ENCODE data around the gene LRR1. TPM values are rescaled to one million over a fixed set of nuclear protein-coding genes. Genes with fewer than 3 reads are reported as not detected.
A peak's percentile ranks its signal among the peaks of the same experiment; 100 is the strongest.

The LRR1 gene
- total RNA-seq, 1 donor from 2014 or later, result 6.0 TPM

- H3K4me1 ChIP-seq, result peaks cover 26% of the 10 kb centered on the region
- no peaks in the 10 kb centered on the region for H3K9me3 ChIP-seq
- peaks cover 9% of the 10 kb centered on the region for H3K36me3 ChIP-seq
- no peak for DNase-seq
- intact Hi-C loops (cut with DNase I), result no loop called here
- TF ChIP-seq CTCF (IDR thresholded peaks at IDR 0.05), result no peak
- H3K27ac ChIP-seq, result no peak overlapping the region
- no peak for ATAC-seq
- no peak overlapping the region for H3K4me3 ChIP-seq
- H3K27me3 ChIP-seq, result no peaks in the 10 kb centered on the region
Observed at GRCh38 chr14:49623941-49624839, 25.4 kb downstream of the LRR1 start.

- Histone ChIP-seq H3K36me3 (peaks cover 5% of the 10 kb centered on the region), H3K4me3 (peak overlapping the region; percentile 80), H3K27ac (peak overlapping the region; percentile 97), H3K27me3 (no peaks in the 10 kb centered on the region), H3K4me1 (peaks cover 37% of the 10 kb centered on the region), H3K9me3 (no peaks in the 10 kb centered on the region)
- ATAC-seq (peak; percentile 97), DNase-seq (peak; percentile 98)
- TF ChIP-seq CTCF (IDR thresholded peaks at IDR 0.05), result peak; percentile 80
- intact Hi-C loops (cut with DNase I), result no loop called here
Observed at GRCh38 chr14:49633640-49634546, 35.2 kb downstream of the LRR1 start.

GRCh38 chr14:49634547-49635334, 36.0 kb downstream of the LRR1 start, which contains the start of gene DNAAF2:
TSS of gene DNAAF2 (minus strand) at chr14:49635244. CDS start at chr14:49635149, 95 bp downstream.
- Histone ChIP-seq H3K27me3 (no peaks in the 10 kb centered on the region), H3K9me3 (no peaks in the 10 kb centered on the region), H3K4me3 (peak within 1 kb of the TSS; percentile 80), H3K27ac (peak within 1 kb of the TSS; percentile 97), H3K4me1 (peaks cover 37% of the 10 kb centered on the region), H3K36me3 (peaks cover 5% of the 10 kb centered on the region)
- peak; percentile 59 for ATAC-seq
- no peak for TF ChIP-seq CTCF (IDR thresholded peaks at IDR 0.05)
- DNase-seq, result peak; percentile 79
- intact Hi-C loops (cut with DNase I), result no loop called here

DNA sequence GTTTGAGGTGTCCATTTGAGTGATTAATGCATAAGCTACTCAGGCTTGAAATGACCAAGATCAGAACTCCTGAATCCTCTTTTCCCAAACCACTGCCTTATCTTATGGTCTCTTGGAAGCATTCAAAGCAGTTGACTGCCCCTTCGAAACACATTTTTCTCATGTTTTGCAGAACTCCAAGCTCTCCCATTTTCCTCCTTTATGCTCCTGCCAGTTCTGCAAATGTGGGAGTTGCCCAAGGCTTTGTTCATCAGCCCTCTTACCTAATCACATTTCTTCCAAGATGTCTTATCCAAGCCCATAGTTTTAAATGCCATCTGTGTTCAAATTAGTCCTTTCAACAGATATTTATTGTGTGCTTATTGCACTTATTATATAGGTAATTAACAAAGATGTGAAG, 38.1 kb downstream of the LRR1 start:
- no peak for TF ChIP-seq CTCF (IDR thresholded peaks at IDR 0.05)
- DNase-seq (no peak), ATAC-seq (no peak)
- H3K4me1 ChIP-seq, result peaks cover 30% of the 10 kb centered on the region
- no peak overlapping the region for H3K27ac ChIP-seq
- no peaks in the 10 kb centered on the region for H3K27me3 ChIP-seq
- no peaks in the 10 kb centered on the region for H3K9me3 ChIP-seq
- H3K36me3 ChIP-seq, result peaks cover 5% of the 10 kb centered on the region
- H3K4me3 ChIP-seq, result no peak overlapping the region
- intact Hi-C loops (cut with DNase I), result no loop called here

- Histone ChIP-seq H3K9me3 (no peaks in the 10 kb centered on the region), H3K27me3 (no peaks in the 10 kb centered on the region), H3K27ac (no peak overlapping the region), H3K36me3 (peaks cover 5% of the 10 kb centered on the region), H3K4me1 (peaks cover 29% of the 10 kb centered on the region), H3K4me3 (no peak overlapping the region)
- ATAC-seq, result no peak
- no peak for TF ChIP-seq CTCF (IDR thresholded peaks at IDR 0.05)
- intact Hi-C loops (cut with DNase I), result no loop called here
- no peak for DNase-seq
Observed at GRCh38 chr14:49637534-49638078, 38.9 kb downstream of the LRR1 start.

All from upper lobe of right lung (tissue), 1 donor.